Activated CD4-positive, alpha-beta T cell treated with anti-CD3 and anti-CD28 coated beads, Interleukin-10, Interleukin-2, amounts not matched to agents 100 ng/mL and 50 ng/mL, durations not matched to agents 16 hours and 8 hours (primary cell): ENCODE results near the gene SBF2.
"Not testable (repeated sequence)": the region's sequence is repeated elsewhere in the genome, so short reads cannot be mapped to it uniquely, and the experiment has no call there.

Experiments used
- DNase-seq: peaks from one replicate; pipeline ENCODE4 v3.0.0-alpha.2; 2020

SBF2 gene

GRCh38 chr11:10298342-10298741 lies 4.3 kb upstream of the SBF2 start:
- peak; percentile 86 for DNase-seq

- DNase-seq = no peak
Measured at GRCh38 chr11:10295064-10295901, 1.3 kb upstream of the SBF2 start.

GRCh38 chr11:10294290-10294953 lies 403 bp upstream of the SBF2 start:
- DNase-seq = no peak

GRCh38 chr11:10291801-10292638 lies 2.0 kb downstream of the SBF2 start:
- DNase-seq = no peak

GRCh38 chr11:10289765-10290380 lies 4.1 kb downstream of the SBF2 start:
- no peak for DNase-seq

GRCh38 chr11:10288881-10289764 lies 4.9 kb downstream of the SBF2 start:
- DNase-seq = no peak

GRCh38 chr11:10287766-10288715 lies 6.0 kb downstream of the SBF2 start:
- DNase-seq = no peak

- DNase-seq = no peak
Measured at GRCh38 chr11:10287140-10287539, 6.9 kb downstream of the SBF2 start.

- no peak for DNase-seq
Measured at GRCh38 chr11:10285148-10285802, 8.7 kb downstream of the SBF2 start.

- DNase-seq = no peak
Measured at GRCh38 chr11:10283991-10284390, 10.0 kb downstream of the SBF2 start.

GRCh38 chr11:10282117-10282516 lies 11.9 kb downstream of the SBF2 start:
- no peak for DNase-seq

- no peak for DNase-seq
Measured at GRCh38 chr11:10275714-10276113, 18.3 kb downstream of the SBF2 start.

GRCh38 chr11:10274726-10275125 lies 19.3 kb downstream of the SBF2 start:
- no peak for DNase-seq

GRCh38 chr11:10273738-10274137 lies 20.3 kb downstream of the SBF2 start:
- no peak for DNase-seq

GRCh38 chr11:10272132-10272531 lies 21.9 kb downstream of the SBF2 start:
- no peak for DNase-seq

- no peak for DNase-seq
Measured at GRCh38 chr11:10268746-10269488, 25.1 kb downstream of the SBF2 start.

- DNase-seq = no peak
Measured at GRCh38 chr11:10267821-10268220, 26.2 kb downstream of the SBF2 start.

GRCh38 chr11:10265936-10266335 lies 28.1 kb downstream of the SBF2 start:
- DNase-seq = no peak

GRCh38 chr11:10264716-10265115 lies 29.3 kb downstream of the SBF2 start:
- DNase-seq = not testable (repeated sequence)
